ENCODE measurements around the gene TRPV2.

The TRPV2 gene

DNA sequence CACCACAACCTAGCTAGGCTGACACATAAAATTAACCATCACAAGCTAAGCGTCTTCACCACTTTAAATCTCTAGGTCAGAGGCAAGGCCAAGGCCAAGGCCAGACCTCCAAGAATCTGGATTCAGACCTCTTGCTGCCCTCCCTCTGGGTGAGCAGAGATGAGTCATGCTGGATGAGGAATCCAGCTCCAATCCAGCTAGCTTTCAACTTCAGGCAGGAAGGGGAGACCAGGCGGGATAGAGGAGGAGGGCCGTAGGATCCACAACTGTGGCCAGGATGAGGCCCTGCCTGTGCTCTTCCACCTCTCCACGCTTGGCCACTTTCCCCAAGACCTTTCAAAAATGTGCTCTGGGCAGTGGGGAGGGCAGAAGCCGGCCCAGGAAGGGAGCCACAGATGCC is 61.9 kb downstream of the TRPV2 start:
- no peak for DNase-seq (ENCODE audit: low spot score)

DNA sequence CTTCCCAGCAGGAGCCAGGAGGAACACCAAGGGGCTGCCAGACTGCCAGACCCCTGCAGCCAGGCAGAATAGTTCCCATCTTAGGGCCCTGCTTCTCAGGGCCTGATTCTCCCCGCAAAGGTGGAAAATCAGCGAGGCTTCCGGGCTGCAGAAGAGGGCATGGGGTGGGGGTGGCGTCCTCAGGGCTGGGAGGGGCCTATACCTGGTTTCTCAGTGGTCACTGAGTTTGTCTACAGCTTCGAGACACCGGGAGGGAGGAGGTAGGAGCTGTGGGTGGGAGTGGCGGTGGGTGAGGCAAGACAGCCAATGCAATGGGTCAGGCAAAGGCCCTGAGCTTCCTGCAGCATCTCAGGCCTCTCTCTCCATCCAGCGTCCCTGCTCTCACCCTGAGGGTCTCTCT is 62.3 kb downstream of the TRPV2 start:
- DNase-seq (ENCODE audit: low spot score), result no peak

DNA sequence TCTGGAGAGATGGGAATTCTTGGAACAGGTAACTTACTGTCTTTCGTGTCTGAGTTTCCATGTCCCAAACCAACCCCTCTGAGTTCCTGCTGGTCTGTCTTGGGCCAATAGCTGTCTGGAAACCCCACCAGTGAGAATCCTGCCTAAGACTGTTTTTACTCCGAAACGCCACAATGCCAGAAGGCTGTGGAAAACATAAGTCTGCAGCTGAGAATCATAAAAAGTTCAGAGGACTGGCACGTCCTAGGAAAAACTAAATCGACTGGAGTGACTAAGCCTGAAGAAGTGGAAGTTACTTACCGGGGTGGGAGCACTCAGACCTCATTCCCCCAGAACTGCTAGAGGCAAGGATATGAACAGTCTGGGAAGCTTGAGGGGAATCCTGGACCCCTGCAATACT is 63.3 kb downstream of the TRPV2 start:
- no peak for DNase-seq (ENCODE audit: low spot score)

DNA sequence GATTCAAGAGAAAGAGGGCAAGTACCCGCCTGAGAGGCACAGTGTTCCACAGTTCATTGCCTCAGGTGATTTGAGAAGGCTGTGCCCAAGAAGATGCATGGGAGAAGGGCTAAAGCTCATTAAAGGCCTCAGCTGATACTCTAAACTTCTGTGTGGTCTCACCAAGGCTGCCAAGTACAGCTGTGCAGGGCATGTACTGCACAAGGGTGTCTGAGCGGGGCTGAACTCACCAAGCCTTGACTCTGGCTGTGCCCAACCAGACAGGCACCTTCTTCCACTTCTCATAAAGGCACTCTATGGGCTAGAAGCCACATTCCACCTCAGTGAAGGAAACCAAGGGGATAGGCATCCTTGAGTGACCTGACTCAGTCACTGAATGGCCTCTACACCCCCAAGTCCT is 63.9 kb downstream of the TRPV2 start:
- DNase-seq (ENCODE audit: low spot score), result no peak

DNA sequence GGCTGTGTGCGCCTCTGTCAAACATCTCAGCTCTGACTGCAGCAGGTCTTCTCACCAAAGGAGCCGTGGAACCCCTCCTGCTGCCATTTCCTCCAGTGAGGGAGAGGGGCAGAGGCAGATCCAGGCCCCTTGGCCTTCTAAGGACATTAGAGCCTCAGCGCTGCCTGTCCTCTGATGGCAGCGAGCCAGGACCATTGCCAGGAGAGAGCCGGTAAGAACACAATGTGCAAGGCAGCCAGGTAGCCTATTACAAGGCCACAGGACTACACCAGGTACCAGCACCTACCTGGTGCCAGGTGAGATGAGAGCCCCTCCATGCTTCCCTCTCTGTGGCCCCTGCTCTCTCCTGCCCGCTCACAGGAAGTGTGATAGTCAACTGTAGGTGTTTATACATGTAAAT is 65.6 kb downstream of the TRPV2 start:
- no peak for DNase-seq (ENCODE audit: low spot score)

DNA sequence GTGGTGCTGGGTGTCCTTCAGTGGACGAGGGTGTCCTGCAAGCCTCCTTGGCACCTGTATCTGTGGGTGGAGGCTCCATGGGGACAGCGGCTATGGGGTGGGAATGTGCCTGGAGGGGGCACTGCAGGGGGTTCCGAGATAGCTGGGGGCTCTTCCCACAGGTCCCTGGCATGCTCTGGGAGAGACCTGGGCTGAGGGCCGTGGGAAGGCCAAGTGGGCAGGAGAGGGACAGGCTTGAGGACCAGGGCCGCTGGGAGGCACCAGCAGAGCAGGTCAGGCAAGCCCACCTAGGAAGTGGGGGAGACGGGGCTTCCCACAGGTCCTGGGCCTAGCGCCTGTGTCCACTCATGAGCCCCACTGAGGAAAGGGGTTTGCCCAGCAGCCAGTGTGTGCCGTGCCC is 66.9 kb downstream of the TRPV2 start:
- DNase-seq (ENCODE audit: low spot score), result no peak

DNA sequence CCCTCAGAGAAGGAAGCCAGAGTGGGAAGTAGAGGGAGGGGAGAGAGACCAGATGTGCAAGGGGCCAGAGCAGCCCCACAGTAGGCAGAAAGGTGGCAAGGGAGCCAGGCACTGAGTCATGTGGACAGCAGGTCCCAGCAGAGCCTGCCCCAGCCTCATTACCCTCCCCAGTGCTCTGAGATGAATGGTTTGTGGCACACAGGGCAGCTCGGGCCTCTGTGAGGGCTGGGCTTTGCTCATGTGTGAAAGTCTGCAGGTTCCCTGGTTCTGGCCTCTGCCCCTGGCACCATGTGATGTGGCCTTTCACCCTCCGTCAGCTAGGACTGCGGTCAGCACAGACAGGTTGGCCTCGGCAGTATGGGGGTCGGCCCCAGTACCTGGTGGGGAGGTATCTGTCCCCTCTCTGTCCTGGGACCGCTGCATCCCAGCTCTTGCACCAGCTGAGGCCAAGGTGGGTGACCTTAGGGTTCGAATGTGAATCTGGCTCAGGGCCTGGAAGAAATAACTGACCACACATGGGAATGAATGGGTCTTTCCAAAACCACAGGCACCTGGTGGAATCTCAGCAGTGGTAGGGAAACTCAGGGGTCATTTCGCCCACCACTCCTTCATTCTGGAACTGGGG is 67.8 kb downstream of the TRPV2 start:
- no peak for DNase-seq (ENCODE audit: low spot score)

DNA sequence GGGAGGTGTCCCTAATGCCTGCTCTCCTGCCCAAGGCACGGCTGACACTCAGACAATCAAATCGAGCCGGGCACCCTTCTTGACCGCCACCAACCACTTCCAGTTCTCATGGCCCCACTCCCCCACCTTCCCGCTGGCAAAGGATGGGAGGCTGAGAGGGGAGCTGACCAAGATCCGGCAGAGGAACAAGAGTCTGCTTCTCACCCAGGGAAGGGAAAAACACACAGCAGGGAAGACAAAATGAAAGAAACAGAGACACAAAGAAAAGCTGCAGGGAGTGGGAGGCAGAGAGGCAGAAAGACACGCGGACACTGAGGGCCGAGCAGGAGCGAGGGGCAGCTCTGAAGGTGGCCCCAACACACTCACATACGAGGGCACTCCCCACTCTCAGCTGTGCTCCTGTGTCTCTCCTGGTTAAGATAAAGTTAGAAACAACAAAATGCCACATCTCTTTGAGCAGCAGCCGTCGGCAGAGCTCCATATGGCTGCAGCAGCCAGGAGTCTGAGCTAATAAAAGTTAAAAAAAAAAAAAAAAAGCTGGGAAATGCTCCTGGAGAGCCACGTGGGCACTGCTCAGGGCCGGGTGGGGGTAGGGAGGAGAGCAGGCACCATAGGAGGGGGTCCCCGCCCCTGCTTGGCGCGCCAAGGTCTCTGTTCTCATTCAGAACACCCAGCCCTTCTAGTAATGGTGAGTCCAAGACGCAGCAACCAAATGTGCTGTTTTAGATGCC is 69.2 kb downstream of the TRPV2 start:
- DNase-seq (ENCODE audit: low spot score), result no peak

Measured in Ammon's horn (tissue), 1 donor.